WTC11 (cell line): ENCODE results near the gene ATP13A5. TPM values are rescaled to one million over a fixed set of nuclear protein-coding genes. Genes with fewer than 3 reads are reported as not detected.

Experiments used
- ATAC-seq: fragments of 200-7000 bp; cut with Tn5 transposase; 2 replicates; pipeline ENCODE4 v1.10.0; 2021; ENCODE audit warnings: mild to moderate bottlenecking, moderate library complexity
- CTCF ChIA-PET: fragments of 300-600 bp; sonication (Branson Sonifier 250); formaldehyde crosslinking; loops from one replicate; lab custom pipeline; 2021; ENCODE audit warnings: antibody characterized with exemption; lab: Charles Lee
- POLR2A ChIA-PET: fragments of 350-600 bp; sonication (Branson Sonifier 250); formaldehyde crosslinking; loops from one replicate; lab custom pipeline; 2021; ENCODE audit warnings: antibody characterized with exemption; lab: Charles Lee
- DNase-seq: peaks from one replicate; pipeline ENCODE4 v3.0.0; 2021; ENCODE audit warnings: low spot score
- H3K27ac Mint-ChIP-seq: 2 replicates; pipeline ENCODE4 v1.8.0; 2021; ENCODE audit warnings: mixed read lengths
- H3K27me3 Mint-ChIP-seq: 2 replicates; pipeline ENCODE4 v1.8.0; 2021; ENCODE audit warnings: low read depth, mild to moderate bottlenecking, moderate library complexity, mixed read lengths
- H3K36me3 Mint-ChIP-seq: 2 replicates; pipeline ENCODE4 v1.8.0; 2021; ENCODE audit warnings: mixed read lengths
- H3K4me1 Mint-ChIP-seq: 2 replicates; pipeline ENCODE4 v1.8.0; 2022; ENCODE audit warnings: mixed read lengths
- H3K4me3 Mint-ChIP-seq: 2 replicates; pipeline ENCODE4 v1.8.0; 2021; ENCODE audit warnings: mild to moderate bottlenecking, moderate library complexity, mixed read lengths
- H3K9me3 Mint-ChIP-seq: 2 replicates; pipeline ENCODE4 v1.8.0; 2021; ENCODE audit warnings: mixed read lengths
- ESRRA ChIP-seq: sonication (generic); formaldehyde crosslinking; IDR thresholded peaks from 2 replicates; pipeline ENCODE4 v1.8.1; 2022; ENCODE audit warnings: mild to moderate bottlenecking, missing genetic modification reagents, borderline replicate concordance
- ETV6 ChIP-seq: sonication (generic); formaldehyde crosslinking; IDR thresholded peaks from 2 replicates; pipeline ENCODE4 v1.8.1; 2022; ENCODE audit warnings: mild to moderate bottlenecking, missing genetic modification reagents
- FOXP1 ChIP-seq: sonication (generic); formaldehyde crosslinking; IDR thresholded peaks from 2 replicates; pipeline ENCODE4 v1.8.0; 2022; ENCODE audit warnings: missing genetic modification reagents, mild to moderate bottlenecking, moderate library complexity, borderline replicate concordance
- GABPB1 ChIP-seq: sonication (generic); formaldehyde crosslinking; IDR thresholded peaks from 2 replicates; pipeline ENCODE4 v1.8.1; 2023; ENCODE audit warnings: mild to moderate bottlenecking, missing genetic modification reagents
- GTF2I ChIP-seq: fragments of 250-450 bp; sonication (Bioruptor Pico); conservative IDR thresholded peaks from 2 replicates; pipeline ENCODE4 v1.4.0; 2021; ENCODE audit warnings: mild to moderate bottlenecking
- MYBL2 ChIP-seq: sonication (generic); formaldehyde crosslinking; IDR thresholded peaks from 2 replicates; pipeline ENCODE4 v1.8.1; 2023; ENCODE audit warnings: mild to moderate bottlenecking, moderate library complexity, missing genetic modification reagents
- RELA ChIP-seq: sonication (generic); formaldehyde crosslinking; IDR thresholded peaks from 2 replicates; pipeline ENCODE4 v1.8.1; 2022; ENCODE audit warnings: missing genetic modification reagents, mild to moderate bottlenecking, borderline replicate concordance
- RORB ChIP-seq: fragments of 250-450 bp; sonication (Bioruptor Pico); IDR thresholded peaks from 2 replicates; pipeline ENCODE4 v1.9.0; 2021; ENCODE audit warnings: mild to moderate bottlenecking
- SMAD4 ChIP-seq: sonication (generic); formaldehyde crosslinking; IDR thresholded peaks from 2 replicates; pipeline ENCODE4 v1.8.0; 2022; ENCODE audit warnings: mild to moderate bottlenecking, missing genetic modification reagents
- SOX15 ChIP-seq: fragments of 250-450 bp; sonication (Bioruptor Pico); IDR thresholded peaks from 2 replicates; pipeline ENCODE4 v1.9.0; 2021; ENCODE audit warnings: mild to moderate bottlenecking
- SP1 ChIP-seq: sonication (generic); formaldehyde crosslinking; conservative IDR thresholded peaks from 2 replicates; pipeline ENCODE4 v1.8.1; 2022; ENCODE audit warnings: missing genetic modification reagents
- TCF7 ChIP-seq: sonication (generic); formaldehyde crosslinking; IDR thresholded peaks from 2 replicates; pipeline ENCODE4 v1.8.0; 2022; ENCODE audit warnings: mild to moderate bottlenecking, low read depth, missing genetic modification reagents, moderate library complexity
- TP53 ChIP-seq: sonication (generic); formaldehyde crosslinking; IDR thresholded peaks from 2 replicates; pipeline ENCODE4 v1.8.1; 2023; ENCODE audit warnings: mild to moderate bottlenecking, missing genetic modification reagents
- total RNA-seq: library from RNA; stranded (reverse); gene quantifications from 3 replicates; pipeline ENCODE4 v1.2.3, GENCODE V29; 2021
- TF ChIP-seq, protein P1 (sequence below): fragments of 250-450 bp; sonication (Bioruptor Pico); IDR thresholded peaks from 2 replicates; pipeline ENCODE4 v1.9.0; 2021; ENCODE audit warnings: moderate library complexity, mild to moderate bottlenecking, inconsistent platforms, borderline replicate concordance
- TF ChIP-seq, protein P2 (sequence below): sonication (generic); formaldehyde crosslinking; IDR thresholded peaks from 2 replicates; pipeline ENCODE4 v1.8.1; 2023; ENCODE audit warnings: mild to moderate bottlenecking, missing genetic modification reagents, borderline replicate concordance
- TF ChIP-seq, protein P3 (sequence below): sonication (generic); formaldehyde crosslinking; IDR thresholded peaks from 2 replicates; pipeline ENCODE4 v1.8.0; 2023; ENCODE audit warnings: mild to moderate bottlenecking, missing genetic modification reagents
- TF ChIP-seq, protein P4 (sequence below): sonication (generic); formaldehyde crosslinking; IDR thresholded peaks from 2 replicates; pipeline ENCODE4 v1.8.0; 2022; ENCODE audit warnings: mild to moderate bottlenecking, missing genetic modification reagents
- TF ChIP-seq, protein P5 (sequence below): fragments of 250-450 bp; sonication (Bioruptor Pico); conservative IDR thresholded peaks from 2 replicates; pipeline ENCODE4 v1.9.0; 2021; ENCODE audit warnings: mild to moderate bottlenecking

Gene ATP13A5
- total RNA-seq, 1 experiment from 2014 or later = not detected

DNA sequence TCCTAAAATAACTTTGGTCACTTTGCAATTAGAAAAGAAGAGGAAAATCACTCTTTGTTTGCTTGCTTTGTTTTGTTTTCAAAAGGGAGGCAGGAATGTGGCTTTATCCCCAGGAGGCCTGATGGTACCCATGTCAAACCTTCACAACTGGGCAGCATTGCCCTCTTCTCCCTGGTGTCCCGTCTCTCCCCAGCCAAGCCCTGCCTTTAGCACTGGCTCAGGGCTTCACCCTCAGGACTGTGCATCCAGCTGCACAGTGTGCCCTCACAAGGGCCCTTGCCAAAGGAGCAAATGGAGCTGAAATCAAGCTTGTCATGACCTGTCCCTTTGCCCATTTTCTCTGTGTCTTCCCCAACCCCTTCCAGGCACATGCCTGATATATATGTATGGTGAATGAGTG is 29.1 kb upstream of the ATP13A5 start:
- no peak for DNase-seq
- CTCF ChIA-PET = interaction anchor here (1.0 kb wide), 1 partner anchor 10 kb away, joined by 3 read pairs; no protein-coding TSS in a partner anchor
- Mint-ChIP-seq H3K27ac (no peak overlapping the region), H3K4me1 (peaks cover 20% of the 10 kb centered on the region), H3K27me3 (no peaks in the 10 kb centered on the region), H3K9me3 (peaks cover 7% of the 10 kb centered on the region), H3K36me3 (no peaks in the 10 kb centered on the region), H3K4me3 (no peak overlapping the region)
- TF ChIP-seq, protein P1, sequence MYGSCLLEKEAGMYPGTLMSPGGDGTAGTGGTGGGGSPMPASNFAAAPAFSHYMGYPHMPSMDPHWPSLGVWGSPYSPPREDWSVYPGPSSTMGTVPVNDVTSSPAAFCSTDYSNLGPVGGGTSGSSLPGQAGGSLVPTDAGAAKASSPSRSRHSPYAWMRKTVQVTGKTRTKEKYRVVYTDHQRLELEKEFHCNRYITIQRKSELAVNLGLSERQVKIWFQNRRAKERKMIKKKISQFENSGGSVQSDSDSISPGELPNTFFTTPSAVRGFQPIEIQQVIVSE (CRISPR knock-in tag) = no peak
- TF ChIP-seq, protein P2, sequence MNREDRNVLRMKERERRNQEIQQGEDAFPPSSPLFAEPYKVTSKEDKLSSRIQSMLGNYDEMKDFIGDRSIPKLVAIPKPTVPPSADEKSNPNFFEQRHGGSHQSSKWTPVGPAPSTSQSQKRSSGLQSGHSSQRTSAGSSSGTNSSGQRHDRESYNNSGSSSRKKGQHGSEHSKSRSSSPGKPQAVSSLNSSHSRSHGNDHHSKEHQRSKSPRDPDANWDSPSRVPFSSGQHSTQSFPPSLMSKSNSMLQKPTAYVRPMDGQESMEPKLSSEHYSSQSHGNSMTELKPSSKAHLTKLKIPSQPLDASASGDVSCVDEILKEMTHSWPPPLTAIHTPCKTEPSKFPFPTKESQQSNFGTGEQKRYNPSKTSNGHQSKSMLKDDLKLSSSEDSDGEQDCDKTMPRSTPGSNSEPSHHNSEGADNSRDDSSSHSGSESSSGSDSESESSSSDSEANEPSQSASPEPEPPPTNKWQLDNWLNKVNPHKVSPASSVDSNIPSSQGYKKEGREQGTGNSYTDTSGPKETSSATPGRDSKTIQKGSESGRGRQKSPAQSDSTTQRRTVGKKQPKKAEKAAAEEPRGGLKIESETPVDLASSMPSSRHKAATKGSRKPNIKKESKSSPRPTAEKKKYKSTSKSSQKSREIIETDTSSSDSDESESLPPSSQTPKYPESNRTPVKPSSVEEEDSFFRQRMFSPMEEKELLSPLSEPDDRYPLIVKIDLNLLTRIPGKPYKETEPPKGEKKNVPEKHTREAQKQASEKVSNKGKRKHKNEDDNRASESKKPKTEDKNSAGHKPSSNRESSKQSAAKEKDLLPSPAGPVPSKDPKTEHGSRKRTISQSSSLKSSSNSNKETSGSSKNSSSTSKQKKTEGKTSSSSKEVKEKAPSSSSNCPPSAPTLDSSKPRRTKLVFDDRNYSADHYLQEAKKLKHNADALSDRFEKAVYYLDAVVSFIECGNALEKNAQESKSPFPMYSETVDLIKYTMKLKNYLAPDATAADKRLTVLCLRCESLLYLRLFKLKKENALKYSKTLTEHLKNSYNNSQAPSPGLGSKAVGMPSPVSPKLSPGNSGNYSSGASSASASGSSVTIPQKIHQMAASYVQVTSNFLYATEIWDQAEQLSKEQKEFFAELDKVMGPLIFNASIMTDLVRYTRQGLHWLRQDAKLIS = no peak
- TF ChIP-seq RELA (CRISPR knock-in tag) = no peak
- TF ChIP-seq FOXP1 (CRISPR knock-in tag) = no peak
- TF ChIP-seq SMAD4 (CRISPR knock-in tag) = no peak
- TF ChIP-seq ETV6 (CRISPR knock-in tag) = no peak
- no peak for TF ChIP-seq GABPB1 (CRISPR knock-in tag)
- no peak for TF ChIP-seq MYBL2 (CRISPR knock-in tag)
- TF ChIP-seq, protein P3, sequence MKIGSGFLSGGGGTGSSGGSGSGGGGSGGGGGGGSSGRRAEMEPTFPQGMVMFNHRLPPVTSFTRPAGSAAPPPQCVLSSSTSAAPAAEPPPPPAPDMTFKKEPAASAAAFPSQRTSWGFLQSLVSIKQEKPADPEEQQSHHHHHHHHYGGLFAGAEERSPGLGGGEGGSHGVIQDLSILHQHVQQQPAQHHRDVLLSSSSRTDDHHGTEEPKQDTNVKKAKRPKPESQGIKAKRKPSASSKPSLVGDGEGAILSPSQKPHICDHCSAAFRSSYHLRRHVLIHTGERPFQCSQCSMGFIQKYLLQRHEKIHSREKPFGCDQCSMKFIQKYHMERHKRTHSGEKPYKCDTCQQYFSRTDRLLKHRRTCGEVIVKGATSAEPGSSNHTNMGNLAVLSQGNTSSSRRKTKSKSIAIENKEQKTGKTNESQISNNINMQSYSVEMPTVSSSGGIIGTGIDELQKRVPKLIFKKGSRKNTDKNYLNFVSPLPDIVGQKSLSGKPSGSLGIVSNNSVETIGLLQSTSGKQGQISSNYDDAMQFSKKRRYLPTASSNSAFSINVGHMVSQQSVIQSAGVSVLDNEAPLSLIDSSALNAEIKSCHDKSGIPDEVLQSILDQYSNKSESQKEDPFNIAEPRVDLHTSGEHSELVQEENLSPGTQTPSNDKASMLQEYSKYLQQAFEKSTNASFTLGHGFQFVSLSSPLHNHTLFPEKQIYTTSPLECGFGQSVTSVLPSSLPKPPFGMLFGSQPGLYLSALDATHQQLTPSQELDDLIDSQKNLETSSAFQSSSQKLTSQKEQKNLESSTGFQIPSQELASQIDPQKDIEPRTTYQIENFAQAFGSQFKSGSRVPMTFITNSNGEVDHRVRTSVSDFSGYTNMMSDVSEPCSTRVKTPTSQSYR (CRISPR knock-in tag) = no peak
- POLR2A ChIA-PET = no interaction called here
- no peak for ATAC-seq

DNA sequence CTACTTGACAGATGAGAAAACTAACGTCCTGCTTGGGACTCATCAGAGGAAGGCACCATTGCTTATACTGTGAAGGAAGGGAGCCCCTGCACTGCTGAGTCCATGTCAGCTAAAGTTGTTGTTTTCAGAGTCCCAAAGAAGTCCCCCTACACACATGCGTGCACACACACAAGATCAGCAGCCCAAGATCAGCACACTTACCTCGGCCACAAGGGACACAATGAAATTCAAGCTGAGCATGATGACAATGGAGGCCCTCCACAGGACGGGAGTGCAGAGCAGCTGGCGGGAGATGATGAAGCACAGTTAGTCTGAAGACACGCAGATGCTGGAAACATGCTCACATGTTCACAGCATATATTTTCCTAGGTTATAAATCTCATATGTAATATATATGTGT is 28.6 kb upstream of the ATP13A5 start:
- peaks cover 20% of the 10 kb centered on the region for H3K4me1 Mint-ChIP-seq
- ATAC-seq = peak; percentile 72
- no peak overlapping the region for H3K4me3 Mint-ChIP-seq
- no peaks in the 10 kb centered on the region for H3K27me3 Mint-ChIP-seq
- H3K27ac Mint-ChIP-seq = no peak overlapping the region
- ChIA-PET POLR2A (no interaction called here), CTCF (interaction anchor here (1.0 kb wide), 1 partner anchor 9 kb away, joined by 3 read pairs; no protein-coding TSS in a partner anchor)
- H3K9me3 Mint-ChIP-seq = peaks cover 5% of the 10 kb centered on the region
- no peaks in the 10 kb centered on the region for H3K36me3 Mint-ChIP-seq
- DNase-seq = no peak
- TF ChIP-seq TP53 (CRISPR knock-in tag) (no peak), SP1 (no peak), RORB (CRISPR knock-in tag) (no peak), TCF7 (CRISPR knock-in tag) (no peak), GTF2I (no peak), ESRRA (CRISPR knock-in tag) (no peak), SMAD4 (CRISPR knock-in tag) (no peak), SOX15 (CRISPR knock-in tag) (no peak)
- TF ChIP-seq, protein P2 = no peak
- TF ChIP-seq, protein P4, sequence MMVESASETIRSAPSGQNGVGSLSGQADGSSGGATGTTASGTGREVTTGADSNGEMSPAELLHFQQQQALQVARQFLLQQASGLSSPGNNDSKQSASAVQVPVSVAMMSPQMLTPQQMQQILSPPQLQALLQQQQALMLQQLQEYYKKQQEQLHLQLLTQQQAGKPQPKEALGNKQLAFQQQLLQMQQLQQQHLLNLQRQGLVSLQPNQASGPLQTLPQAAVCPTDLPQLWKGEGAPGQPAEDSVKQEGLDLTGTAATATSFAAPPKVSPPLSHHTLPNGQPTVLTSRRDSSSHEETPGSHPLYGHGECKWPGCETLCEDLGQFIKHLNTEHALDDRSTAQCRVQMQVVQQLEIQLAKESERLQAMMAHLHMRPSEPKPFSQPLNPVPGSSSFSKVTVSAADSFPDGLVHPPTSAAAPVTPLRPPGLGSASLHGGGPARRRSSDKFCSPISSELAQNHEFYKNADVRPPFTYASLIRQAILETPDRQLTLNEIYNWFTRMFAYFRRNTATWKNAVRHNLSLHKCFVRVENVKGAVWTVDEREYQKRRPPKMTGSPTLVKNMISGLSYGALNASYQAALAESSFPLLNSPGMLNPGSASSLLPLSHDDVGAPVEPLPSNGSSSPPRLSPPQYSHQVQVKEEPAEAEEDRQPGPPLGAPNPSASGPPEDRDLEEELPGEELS = no peak
- TF ChIP-seq, protein P5, sequence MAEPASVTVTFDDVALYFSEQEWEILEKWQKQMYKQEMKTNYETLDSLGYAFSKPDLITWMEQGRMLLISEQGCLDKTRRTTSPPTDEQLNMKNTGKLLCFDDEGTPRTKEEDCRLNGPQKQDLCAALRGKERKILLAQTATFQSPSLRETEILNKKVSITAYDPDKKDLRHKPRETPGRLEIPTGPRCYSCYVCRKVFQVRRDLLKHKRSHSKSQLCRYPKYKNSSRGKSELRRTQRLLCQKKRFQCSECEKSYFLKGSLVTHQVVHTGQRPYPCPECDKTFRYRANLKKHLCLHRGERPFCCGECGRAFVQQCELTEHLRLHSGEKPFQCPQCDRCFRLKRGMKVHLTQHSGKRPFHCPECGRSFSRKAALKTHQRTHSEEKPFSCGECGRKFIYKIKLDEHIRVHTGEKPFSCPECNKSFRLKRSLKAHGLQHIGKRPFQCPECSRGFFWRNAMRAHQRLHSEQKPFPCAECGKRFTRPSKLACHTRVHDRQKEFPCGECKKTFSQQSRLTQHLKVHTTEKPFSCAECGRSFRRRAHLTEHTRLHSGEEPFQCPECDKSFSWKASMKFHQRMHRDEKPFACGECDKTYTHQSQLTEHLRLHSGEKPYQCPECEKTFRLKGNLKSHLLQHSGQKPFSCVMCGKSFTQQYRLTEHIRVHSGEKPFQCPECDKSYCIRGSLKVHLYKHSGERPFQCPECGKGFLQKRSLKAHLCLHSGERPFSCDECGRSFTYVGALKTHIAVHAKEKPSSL (CRISPR knock-in tag) = no peak
